A549 (cell line): ENCODE results near the gene POLD2. TPM values are rescaled to one million over a fixed set of nuclear protein-coding genes. Genes with fewer than 3 reads are reported as not detected.

Source experiments
- ATAC-seq, 2 experiments: fragments of 200-7000 bp in 1 of 2; fragments of >200 bp in 1 of 2; cut with Nextera tagmentation in 1 of 2; cut with Tn5 transposase in 1 of 2; 3 replicates each; pipeline versions ENCODE4 v1.8.0 to v1.9.1; 2018 to 2020; ENCODE audit warnings: mild to moderate bottlenecking in 1 of 2, moderate library complexity in 1 of 2
- CTCF ChIA-PET: fragments of 300-600 bp; sonication (Branson Sonifier 250); formaldehyde crosslinking; extraction: SDS; loops from one replicate; lab custom pipeline; 2021; ENCODE audit warnings: antibody characterized with exemption, inconsistent platforms; lab: Yijun Ruan, JAX
- POLR2A ChIA-PET: fragments of 350-600 bp; formaldehyde crosslinking; extraction: SDS; loops from one replicate; lab custom pipeline; 2021; ENCODE audit warnings: antibody characterized with exemption, inconsistent platforms; lab: Yijun Ruan, JAX
- DNase-seq, 2 experiments: peaks; one replicate each; pipeline versions ENCODE4 v3.0.0 to v3.0.0-alpha.2; 2011 to 2016; ENCODE audit warnings: low read depth in 1 of 2, low spot score in 1 of 2
- FAIRE-seq: peaks from 2 replicates; lab custom pipeline; 2011; peaks lifted over from hg19 to GRCh38; lab: Jason Lieb, UNC
- H3K27ac ChIP-seq, 2 experiments: fragments of >200 bp; sonication (Bioruptor Twin); formaldehyde crosslinking; 3 replicates each; pipeline ENCODE4 v1.5.1; 2016 to 2017
- H3K4me1 ChIP-seq: fragments of >200 bp; sonication (Bioruptor Twin); formaldehyde crosslinking; 3 replicates; pipeline ENCODE4 v1.6.1; 2016
- H3K4me2 ChIP-seq: fragments of >200 bp; sonication (Bioruptor Twin); formaldehyde crosslinking; 3 replicates; pipeline ENCODE4 v1.6.1; 2016
- H3K4me3 ChIP-seq: fragments of >200 bp; sonication (Bioruptor Twin); formaldehyde crosslinking; 3 replicates; pipeline ENCODE4 v1.5.1; 2016
- H3K9me3 ChIP-seq: fragments of >200 bp; sonication (Bioruptor Twin); formaldehyde crosslinking; 3 replicates; pipeline ENCODE4 v1.6.1; 2016
- BHLHE40 ChIP-seq: IDR thresholded peaks from 2 replicates; pipeline ENCODE4 v1.6.1; 2012; ENCODE audit warnings: low read depth, low read length, inconsistent platforms
- CHD2 ChIP-seq: fragments of 150-350 bp; IDR thresholded peaks from 2 replicates; pipeline ENCODE4 v1.6.1; 2014; ENCODE audit warnings: low read length; ENCODE audit not compliant: partially characterized antibody
- EHF ChIP-seq: fragments of 250-450 bp; sonication (Bioruptor Pico); IDR thresholded peaks from 2 replicates; pipeline ENCODE4 v1.5.0; 2020; ENCODE audit warnings: mild to moderate bottlenecking
- ESRRA ChIP-seq: fragments of 150-350 bp; IDR thresholded peaks from 2 replicates; pipeline ENCODE4 v1.6.1; 2014; ENCODE audit warnings: mild to moderate bottlenecking, low read length, borderline replicate concordance
- FOSB ChIP-seq: fragments of 250-450 bp; sonication (Bioruptor Pico); IDR thresholded peaks from 2 replicates; pipeline ENCODE4 v1.5.0; 2020; ENCODE audit warnings: mild to moderate bottlenecking, moderate library complexity
- FOSL2 ChIP-seq, 2 experiments: fragments of 450-650 bp in 1 of 2; fragments of >200 bp in 1 of 2; sonication (Bioruptor Twin) in 1 of 2; formaldehyde crosslinking; IDR thresholded peaks; 2 replicates each; pipeline versions ENCODE4 v1.5.0 to v1.6.1; 2016 to 2020; ENCODE audit warnings: mild to moderate bottlenecking in 1 of 2, moderate library complexity in 1 of 2
- HDAC2 ChIP-seq: fragments of 200-600 bp; sonication (generic); IDR thresholded peaks from 2 replicates; pipeline ENCODE4 v1.6.1; 2016
- KDM5A ChIP-seq: fragments of 200-600 bp; sonication (generic); IDR thresholded peaks from 2 replicates; pipeline ENCODE4 v1.6.1; 2016; ENCODE audit warnings: antibody characterized with exemption, mild to moderate bottlenecking
- MAFK ChIP-seq: fragments of 450-650 bp; IDR thresholded peaks from 2 replicates; pipeline ENCODE4 v1.6.1; 2014; ENCODE audit not compliant: partially characterized antibody
- NR3C1 ChIP-seq: fragments of >200 bp; sonication (Bioruptor Twin); formaldehyde crosslinking; IDR thresholded peaks from 3 replicates; pipeline ENCODE4 v1.6.1; 2017
- RAD21 ChIP-seq, 2 experiments: fragments of >200 bp in 1 of 2; sonication (Bioruptor Twin) in 1 of 2; formaldehyde crosslinking in 1 of 2; IDR thresholded peaks in 1 of 2; conservative IDR thresholded peaks in 1 of 2; 2 replicates in 1 of 2; 3 replicates in 1 of 2; pipeline ENCODE4 v1.6.1; 2012 to 2018; ENCODE audit warnings: inconsistent platforms in 1 of 2
- RFX5 ChIP-seq: fragments of 450-650 bp; IDR thresholded peaks from 2 replicates; pipeline ENCODE4 v1.7.1; 2014; ENCODE audit warnings: antibody characterized with exemption, mild to moderate bottlenecking, moderate library complexity
- RNF2 ChIP-seq: fragments of 200-600 bp; sonication (generic); IDR thresholded peaks from 2 replicates; pipeline ENCODE4 v1.6.1; 2016; ENCODE audit warnings: low read depth, mild to moderate bottlenecking, antibody characterized with exemption, moderate library complexity, borderline replicate concordance
- SMC3 ChIP-seq: fragments of >200 bp; sonication (Bioruptor Twin); formaldehyde crosslinking; IDR thresholded peaks from 3 replicates; pipeline ENCODE4 v1.6.1; 2018; ENCODE audit warnings: inconsistent platforms
- ZNF302 ChIP-seq: fragments of 250-450 bp; sonication (Bioruptor Pico); IDR thresholded peaks from 2 replicates; pipeline ENCODE4 v1.9.0; 2021; ENCODE audit warnings: inconsistent platforms, mild to moderate bottlenecking, moderate library complexity
- WGBS: methylation state at CpG from one replicate; pipeline ENCODE4 v1.1.6; 2017; ENCODE audit errors: missing lambda C conversion rate; 5-methylcytosine and 5-hydroxymethylcytosine counted together
- polyA plus RNA-seq, 4 experiments: library from polyadenylated mRNA; depleted of rRNA in 3 of 4; stranded (reverse); fragments of >200 nt; fragmentation: RNase III in 1 of 4; extraction: RNeasy Plus Mini Kit Qiagen cat#74134 plus additional on column Dnase treatment in 1 of 4; gene quantifications; 2 replicates in 3 of 4; 3 replicates in 1 of 4; pipeline ENCODE4 v1.2.3, GENCODE V29; 2011 to 2017
- TF ChIP-seq, protein P1 (sequence below): fragments of 450-650 bp; IDR thresholded peaks from 2 replicates; pipeline ENCODE4 v1.6.1; 2014; ENCODE audit warnings: antibody characterized with exemption
- TF ChIP-seq, protein P2 (sequence below): fragments of >200 bp; sonication (Bioruptor Twin); formaldehyde crosslinking; IDR thresholded peaks from 2 replicates; pipeline ENCODE4 v1.6.1; 2016
- TF ChIP-seq, protein P3 (sequence below): fragments of >200 bp; sonication (Bioruptor Twin); formaldehyde crosslinking; IDR thresholded peaks from 3 replicates; pipeline ENCODE4 v1.5.1; 2016
- TF ChIP-seq, protein P4 (sequence below): IDR thresholded peaks from 2 replicates; pipeline ENCODE4 v1.6.1; 2012
- TF ChIP-seq, protein P5 (sequence below): fragments of 250-450 bp; sonication (Bioruptor Pico); IDR thresholded peaks from 2 replicates; pipeline ENCODE4 v1.5.0; 2020; ENCODE audit warnings: low read depth, mild to moderate bottlenecking, moderate library complexity

POLD2 gene
- polyA plus RNA-seq, 2 of the 4 experiments (the other 2 are of a cell fraction) = 126 to 138 TPM

DNA sequence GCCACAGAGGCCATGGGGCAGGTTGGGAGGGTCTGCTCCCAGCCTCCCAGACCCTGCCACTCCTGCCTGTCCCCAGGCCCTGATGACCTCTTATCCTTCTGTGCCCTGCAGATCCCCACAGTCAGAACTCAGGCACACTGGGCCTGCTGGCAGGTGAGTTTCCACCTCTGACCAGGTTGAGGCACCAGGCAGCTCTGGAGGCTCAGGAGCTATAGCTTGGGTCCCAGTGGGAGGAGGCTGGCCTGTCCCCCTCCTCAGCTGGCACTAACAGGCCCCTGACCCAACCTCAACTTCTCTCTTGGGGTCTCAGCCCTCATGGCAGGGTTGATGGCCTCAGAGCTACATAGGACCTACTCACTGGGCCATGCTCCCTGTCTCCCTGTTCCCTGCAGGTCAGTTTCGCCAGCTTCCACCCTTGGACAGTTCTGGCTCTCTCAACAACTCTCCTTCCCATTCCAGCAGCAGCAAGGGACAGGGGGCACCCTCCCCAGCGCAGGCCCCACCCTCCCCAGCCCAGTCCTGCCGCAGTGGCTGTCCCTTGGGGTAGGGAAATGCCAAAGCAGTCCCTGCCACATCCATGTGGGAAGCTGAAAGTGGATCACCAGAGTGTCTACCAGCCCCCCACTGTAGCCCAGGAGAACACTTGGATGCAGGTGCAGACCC is 21.9 kb downstream of the POLD2 start:
- Histone ChIP-seq H3K4me2 (no peak overlapping the region), H3K4me1 (peaks cover 12% of the 10 kb centered on the region; the same call in 1 of the 3 replicates), H3K9me3 (no peaks in the 10 kb centered on the region), H3K27ac (no peak overlapping the region), H3K4me3 (no peak overlapping the region)
- no peak for TF ChIP-seq KDM5A
- TF ChIP-seq, protein P1, sequence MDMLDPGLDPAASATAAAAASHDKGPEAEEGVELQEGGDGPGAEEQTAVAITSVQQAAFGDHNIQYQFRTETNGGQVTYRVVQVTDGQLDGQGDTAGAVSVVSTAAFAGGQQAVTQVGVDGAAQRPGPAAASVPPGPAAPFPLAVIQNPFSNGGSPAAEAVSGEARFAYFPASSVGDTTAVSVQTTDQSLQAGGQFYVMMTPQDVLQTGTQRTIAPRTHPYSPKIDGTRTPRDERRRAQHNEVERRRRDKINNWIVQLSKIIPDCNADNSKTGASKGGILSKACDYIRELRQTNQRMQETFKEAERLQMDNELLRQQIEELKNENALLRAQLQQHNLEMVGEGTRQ = no peak
- TF ChIP-seq ESRRA = no peak
- no peak for TF ChIP-seq FOSB (CRISPR knock-in tag)
- TF ChIP-seq HDAC2 = no peak
- no peak for TF ChIP-seq MAFK
- no peak for TF ChIP-seq BHLHE40
- no peak for TF ChIP-seq CHD2
- no peak for TF ChIP-seq RNF2
- TF ChIP-seq, protein P2, sequence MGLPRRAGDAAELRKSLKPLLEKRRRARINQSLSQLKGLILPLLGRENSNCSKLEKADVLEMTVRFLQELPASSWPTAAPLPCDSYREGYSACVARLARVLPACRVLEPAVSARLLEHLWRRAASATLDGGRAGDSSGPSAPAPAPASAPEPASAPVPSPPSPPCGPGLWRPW = no peak
- CTCF ChIA-PET = interaction anchor here (1.3 to 2.2 kb wide), 3 partner anchors 16 to 95 kb away, joined by 3 to 5 read pairs (median 3); no protein-coding TSS in a partner anchor
- DNase-seq (no peak), ATAC-seq (peak in 1 of 2 experiments; percentile 20; a peak in 1 of 6 replicates), FAIRE-seq (no peak)
- 44% methylated on average over 2 of the region's 3 CpGs for WGBS
- POLR2A ChIA-PET = interaction anchor here (0.6 kb wide), 1 partner anchor 9 kb away, joined by 3 read pairs; no protein-coding TSS in a partner anchor

DNA sequence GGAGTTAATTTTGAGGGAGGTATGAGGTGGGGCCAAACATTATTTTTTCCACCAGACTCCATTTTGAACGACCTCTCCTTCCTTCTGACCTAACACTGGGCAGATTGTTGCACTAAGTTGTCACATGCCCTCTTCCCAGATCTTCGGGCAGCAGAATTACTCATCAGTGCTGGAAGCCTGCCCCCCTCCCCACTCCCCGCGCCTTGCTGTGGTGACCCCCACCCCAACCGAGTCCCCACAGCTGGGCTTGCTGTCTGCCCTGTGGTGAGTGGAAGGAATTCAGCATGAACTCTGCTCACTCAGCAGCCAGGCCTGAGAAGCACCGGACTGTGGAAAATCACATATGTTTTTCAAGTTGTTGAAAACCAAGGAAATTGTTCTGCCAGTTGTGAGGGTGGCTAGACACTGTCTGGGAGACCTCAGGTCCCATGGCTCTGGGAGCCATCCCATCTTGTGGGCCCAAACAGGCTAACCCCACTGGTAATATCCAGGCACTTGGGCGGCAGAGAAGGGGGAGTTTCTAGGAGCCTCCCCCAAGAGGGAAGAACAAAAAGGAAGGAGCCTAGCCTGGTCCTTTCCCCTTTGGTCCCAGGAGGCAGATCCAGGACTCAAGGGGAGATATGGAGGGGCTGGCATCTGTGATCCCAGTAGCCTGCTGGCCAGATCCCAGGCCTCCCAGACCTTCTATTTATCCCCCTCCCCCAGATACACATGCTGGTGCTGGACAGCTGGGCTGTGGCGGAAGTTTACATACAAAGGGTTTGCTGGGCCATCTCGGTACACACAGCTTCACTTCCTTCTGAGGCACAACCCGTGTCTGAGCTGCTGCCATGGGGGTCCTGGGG is 22.7 kb downstream of the POLD2 start:
- ATAC-seq (peak in 1 of 2 experiments; percentile 10; a peak in 1 of 6 replicates), FAIRE-seq (no peak), DNase-seq (no peak)
- Histone ChIP-seq H3K9me3 (no peaks in the 10 kb centered on the region), H3K4me3 (no peak overlapping the region), H3K4me2 (0 out of 3 replicates have a peak overlapping the region, but pooled peaks have one; percentile 3), H3K4me1 (peaks cover 12% of the 10 kb centered on the region; the same call in 1 of the 3 replicates), H3K27ac (0 out of 6 replicates have a peak overlapping the region, but pooled peaks of 1 of the 2 experiments have one; percentile 37)
- WGBS = 73% methylated on average over 7 of the region's 10 CpGs
- ChIA-PET POLR2A (no interaction called here), CTCF (interaction anchor here (1.3 to 2.2 kb wide), 2 partner anchors 15 to 31 kb away, joined by 3 to 5 read pairs; no protein-coding TSS in a partner anchor)
- TF ChIP-seq, protein P3, sequence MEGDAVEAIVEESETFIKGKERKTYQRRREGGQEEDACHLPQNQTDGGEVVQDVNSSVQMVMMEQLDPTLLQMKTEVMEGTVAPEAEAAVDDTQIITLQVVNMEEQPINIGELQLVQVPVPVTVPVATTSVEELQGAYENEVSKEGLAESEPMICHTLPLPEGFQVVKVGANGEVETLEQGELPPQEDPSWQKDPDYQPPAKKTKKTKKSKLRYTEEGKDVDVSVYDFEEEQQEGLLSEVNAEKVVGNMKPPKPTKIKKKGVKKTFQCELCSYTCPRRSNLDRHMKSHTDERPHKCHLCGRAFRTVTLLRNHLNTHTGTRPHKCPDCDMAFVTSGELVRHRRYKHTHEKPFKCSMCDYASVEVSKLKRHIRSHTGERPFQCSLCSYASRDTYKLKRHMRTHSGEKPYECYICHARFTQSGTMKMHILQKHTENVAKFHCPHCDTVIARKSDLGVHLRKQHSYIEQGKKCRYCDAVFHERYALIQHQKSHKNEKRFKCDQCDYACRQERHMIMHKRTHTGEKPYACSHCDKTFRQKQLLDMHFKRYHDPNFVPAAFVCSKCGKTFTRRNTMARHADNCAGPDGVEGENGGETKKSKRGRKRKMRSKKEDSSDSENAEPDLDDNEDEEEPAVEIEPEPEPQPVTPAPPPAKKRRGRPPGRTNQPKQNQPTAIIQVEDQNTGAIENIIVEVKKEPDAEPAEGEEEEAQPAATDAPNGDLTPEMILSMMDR = no peak
- TF ChIP-seq NR3C1 (no peak), EHF (CRISPR knock-in tag) (no peak)

DNA sequence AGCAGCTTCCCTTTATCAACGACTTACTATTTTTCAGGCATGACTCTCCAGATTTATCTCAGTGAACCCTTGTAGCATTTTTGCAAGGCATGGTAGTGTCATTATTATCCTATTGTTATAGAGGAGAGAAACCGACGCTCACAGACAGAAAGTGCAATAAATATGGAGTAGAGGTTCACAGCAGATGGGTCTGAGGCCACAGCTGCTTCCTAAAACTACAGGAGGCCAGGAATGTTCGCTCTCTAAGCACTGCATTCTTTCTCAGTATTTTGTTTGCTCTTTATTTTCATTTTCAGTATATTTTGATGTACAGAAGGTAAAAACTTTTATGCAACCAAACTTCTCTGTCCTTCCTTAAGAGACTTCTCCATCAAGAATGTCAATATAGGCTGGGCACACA is 23.7 kb downstream of the POLD2 start:
- Histone ChIP-seq H3K4me1 (0 out of 3 replicates have a peak, but pooled peaks cover 7% of the 10 kb centered on the region), H3K27ac (no peak overlapping the region), H3K4me3 (no peak overlapping the region), H3K9me3 (no peaks in the 10 kb centered on the region), H3K4me2 (no peak overlapping the region)
- ChIA-PET POLR2A (interaction anchor here (0.5 kb wide), 1 partner anchor 24 kb away, joined by 4 read pairs; no protein-coding TSS in a partner anchor), CTCF (interaction anchor here (1.3 to 2.6 kb wide), 4 partner anchors 13 to 28 kb away, joined by 3 to 11 read pairs (median 5); no protein-coding TSS in a partner anchor)
- FAIRE-seq (no peak), ATAC-seq (no peak), DNase-seq (no peak)
- 88% methylated on average over 4 of the region's 4 CpGs for WGBS
- TF ChIP-seq ZNF302 (CRISPR knock-in tag) (no peak), ESRRA (no peak), SMC3 (no peak), HDAC2 (no peak), RAD21 (conservative IDR thresholded peaks at IDR 0.05 in 1 of 2, IDR thresholded peaks at IDR 0.05 in 1 of 2) (no peak), EHF (CRISPR knock-in tag) (no peak), RNF2 (no peak), FOSL2 (IDR thresholded peaks at IDR 0.05) (no peak), FOSL2 (CRISPR knock-in tag; IDR thresholded peaks at IDR 0.05) (no peak), RFX5 (no peak)
- TF ChIP-seq, protein P4, sequence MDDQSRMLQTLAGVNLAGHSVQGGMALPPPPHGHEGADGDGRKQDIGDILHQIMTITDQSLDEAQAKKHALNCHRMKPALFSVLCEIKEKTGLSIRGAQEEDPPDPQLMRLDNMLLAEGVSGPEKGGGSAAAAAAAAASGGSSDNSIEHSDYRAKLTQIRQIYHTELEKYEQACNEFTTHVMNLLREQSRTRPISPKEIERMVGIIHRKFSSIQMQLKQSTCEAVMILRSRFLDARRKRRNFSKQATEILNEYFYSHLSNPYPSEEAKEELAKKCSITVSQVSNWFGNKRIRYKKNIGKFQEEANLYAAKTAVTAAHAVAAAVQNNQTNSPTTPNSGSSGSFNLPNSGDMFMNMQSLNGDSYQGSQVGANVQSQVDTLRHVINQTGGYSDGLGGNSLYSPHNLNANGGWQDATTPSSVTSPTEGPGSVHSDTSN = no peak
- TF ChIP-seq, protein P1 = no peak
- TF ChIP-seq, protein P3 = no peak
- TF ChIP-seq, protein P5, sequence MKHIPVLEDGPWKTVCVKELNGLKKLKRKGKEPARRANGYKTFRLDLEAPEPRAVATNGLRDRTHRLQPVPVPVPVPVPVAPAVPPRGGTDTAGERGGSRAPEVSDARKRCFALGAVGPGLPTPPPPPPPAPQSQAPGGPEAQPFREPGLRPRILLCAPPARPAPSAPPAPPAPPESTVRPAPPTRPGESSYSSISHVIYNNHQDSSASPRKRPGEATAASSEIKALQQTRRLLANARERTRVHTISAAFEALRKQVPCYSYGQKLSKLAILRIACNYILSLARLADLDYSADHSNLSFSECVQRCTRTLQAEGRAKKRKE (CRISPR knock-in tag) = no peak
